D341Med (cell line): ENCODE measurements around the gene PDXP.

Experiments
- DNase-seq: peaks from one replicate; pipeline ENCODE4 v3.0.0; 2012; ENCODE audit warnings: low spot score

The PDXP gene

DNA sequence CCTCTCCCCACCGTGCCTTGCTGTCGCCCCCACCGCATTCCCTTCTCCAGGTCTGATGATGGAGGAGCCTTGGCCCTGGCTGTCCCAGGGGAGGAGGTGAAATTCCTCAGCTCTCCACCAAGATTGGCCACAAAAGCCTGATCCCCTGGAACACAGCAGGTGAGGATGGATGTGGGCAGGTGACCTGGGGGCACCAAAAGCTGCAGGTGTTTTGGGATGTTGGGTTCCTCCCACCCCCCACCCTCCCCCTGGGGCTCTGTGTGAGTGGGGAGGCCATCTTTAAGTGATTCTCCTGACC is 39.0 kb downstream of the PDXP start:
- DNase-seq: no peak

DNA sequence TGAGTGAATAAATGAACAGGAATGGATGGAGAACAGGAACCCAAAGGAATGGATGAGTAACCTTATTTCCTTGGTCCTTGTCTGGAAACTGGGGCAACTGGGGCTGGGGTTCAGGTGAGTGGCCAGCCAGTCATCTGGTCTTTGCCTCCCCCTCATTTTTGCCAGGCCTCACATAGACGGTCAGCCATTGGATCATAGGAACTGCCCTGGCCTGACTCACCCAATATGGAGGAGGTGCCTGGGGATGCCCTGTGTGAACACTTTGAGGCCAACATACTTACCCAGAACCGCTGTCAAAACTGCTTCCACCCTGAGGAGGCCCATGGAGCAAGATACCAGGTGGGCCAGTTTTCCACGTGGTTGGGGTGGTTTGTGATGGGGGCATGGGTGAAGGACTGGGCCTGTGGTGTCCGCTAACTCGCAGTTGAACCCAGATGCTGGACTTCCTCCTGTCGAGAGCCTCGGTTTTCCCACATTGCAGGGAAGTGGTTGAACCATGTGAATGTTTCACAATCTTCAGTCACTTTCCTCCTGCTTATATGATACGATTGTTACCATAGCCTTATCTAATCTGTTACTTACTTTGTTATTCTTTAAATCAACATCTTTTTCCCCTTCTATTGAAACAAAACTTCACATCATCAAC is 42.7 kb downstream of the PDXP start:
- no peak for DNase-seq

DNA sequence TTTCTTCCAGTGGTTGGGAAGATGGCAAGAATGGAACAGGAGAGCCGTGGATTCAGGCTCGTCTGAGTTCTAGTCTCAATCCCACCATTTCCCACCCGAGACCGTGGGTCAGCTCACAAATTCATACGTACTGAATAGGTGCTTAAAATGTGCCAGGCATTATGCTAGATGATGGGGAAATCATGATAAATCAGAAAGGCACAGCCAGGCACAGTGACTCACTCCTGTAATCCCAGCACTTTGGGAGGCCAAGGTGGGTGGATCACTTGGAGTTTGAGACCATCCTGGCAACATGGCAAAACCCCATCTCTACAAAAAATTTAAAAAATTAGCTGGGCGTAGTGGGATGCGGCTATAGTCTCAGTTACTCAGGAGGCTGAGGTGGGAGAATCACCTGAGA is 45.4 kb downstream of the PDXP start:
- no peak for DNase-seq

DNA sequence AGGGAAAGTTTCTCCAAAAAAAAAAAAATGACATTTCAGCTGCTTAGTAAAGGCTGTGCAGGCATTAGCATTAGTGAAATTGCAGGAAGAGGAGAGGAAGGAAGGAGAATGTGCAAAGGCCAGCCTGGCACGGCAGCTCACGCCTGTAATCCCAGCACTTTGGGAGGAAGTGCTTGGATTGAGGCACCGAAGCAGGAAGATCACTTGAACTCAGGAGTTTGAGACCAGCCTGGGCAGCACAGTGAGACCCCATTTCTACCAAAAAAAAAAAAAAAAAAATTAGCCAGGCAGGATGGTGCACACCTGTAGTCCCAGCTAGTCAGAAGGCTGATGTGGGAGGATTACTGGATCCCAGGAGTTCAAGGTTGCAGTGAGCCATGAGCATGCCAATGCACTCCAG is 46.1 kb downstream of the PDXP start:
- DNase-seq: no peak

DNA sequence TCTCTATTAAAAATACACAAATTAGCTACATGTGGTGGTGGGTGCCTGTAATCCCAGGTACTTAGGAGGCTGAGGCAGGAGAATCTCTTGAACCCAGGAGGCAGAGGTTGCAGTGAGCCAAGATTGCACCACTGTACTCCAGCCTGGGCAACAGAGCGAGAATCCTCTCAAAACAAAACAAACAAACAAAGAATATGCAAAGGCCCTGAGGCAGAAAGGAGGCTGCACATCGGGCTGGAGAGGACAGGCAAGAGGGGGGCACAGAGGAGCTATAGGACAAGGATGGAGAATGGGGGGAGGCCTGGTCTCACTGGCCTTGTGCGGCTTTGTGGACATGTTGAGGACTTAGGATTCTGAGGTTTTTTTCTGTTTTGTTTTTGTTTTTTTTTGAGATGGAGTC is 46.7 kb downstream of the PDXP start:
- no peak for DNase-seq

DNA sequence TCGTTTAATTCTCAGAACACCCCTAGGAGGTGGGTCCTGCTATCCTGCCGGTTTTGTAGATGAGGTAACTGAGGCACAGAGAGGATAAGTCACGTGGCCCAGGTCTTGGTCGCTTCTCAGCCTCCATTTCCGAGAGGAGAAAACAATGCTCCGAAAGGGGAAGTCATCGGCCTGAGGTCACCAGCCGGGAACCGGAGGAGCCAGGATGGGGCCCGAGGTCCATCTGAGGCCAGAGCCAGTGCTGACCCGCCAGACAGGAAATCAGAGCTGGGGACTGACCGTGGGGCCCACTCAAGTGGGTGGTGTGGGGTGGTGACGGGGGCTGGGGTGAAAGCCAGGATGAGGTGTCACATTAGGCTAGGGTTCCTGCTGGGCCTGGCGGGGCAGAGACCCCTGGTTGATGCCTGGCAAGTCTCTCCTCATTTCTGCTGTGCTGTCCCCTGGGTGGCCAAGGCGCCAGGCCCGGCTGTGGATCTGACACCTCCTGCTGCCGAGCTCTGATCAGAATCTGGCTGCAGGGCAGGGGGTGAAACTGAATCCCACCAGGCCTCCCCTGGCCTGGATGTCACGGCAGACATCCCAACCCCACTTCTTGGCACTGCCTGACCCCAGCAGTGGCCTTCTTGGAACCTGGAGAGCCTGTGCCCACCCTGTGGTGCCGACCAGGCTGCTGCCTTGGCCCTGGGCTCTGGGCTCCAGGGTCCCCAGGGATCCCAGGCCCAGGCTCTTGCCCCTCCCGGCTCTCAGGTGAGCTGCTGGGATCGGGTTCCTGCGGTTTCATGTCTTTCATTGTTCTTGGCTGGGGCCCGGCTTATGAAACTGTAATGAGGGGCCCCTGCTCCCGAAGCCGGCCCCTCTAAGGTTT is 50.3 kb downstream of the PDXP start:
- no peak for DNase-seq

DNA sequence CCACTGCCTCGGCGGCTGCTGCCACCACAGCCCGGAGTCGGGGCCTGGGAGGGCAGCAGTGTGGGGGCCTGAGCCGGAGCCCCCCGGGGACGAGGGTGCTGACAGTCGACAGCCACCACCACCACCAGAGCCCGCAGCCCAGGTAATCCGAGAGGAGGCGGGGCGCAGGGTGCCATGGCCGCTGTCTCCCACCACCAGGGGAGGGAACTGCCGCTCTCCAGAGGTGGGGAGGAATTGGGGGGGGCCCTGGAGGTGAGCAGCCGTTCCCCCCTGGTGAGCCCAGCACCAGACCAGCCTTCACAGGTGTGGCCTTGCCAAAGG is 50.9 kb downstream of the PDXP start:
- DNase-seq: no peak

DNA sequence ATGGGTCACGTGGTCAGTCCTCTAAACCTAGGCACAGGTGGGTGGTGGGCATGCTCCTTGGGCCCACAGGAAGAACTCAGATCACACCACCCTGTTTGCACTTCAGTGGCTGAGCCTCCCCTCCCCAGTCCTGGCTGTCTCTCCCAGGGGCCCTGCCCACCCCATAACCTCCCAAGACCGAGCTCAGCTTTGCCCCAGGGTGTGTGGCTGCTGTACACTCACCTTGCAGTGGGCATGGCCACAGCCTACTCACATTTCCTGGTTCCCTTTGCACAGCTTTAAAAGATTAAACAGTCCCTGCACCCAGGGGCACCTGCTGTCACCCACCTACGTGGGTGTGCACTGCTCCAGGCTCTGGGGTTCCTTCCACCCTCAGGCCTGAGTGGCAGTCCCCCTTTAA is 52.2 kb downstream of the PDXP start:
- DNase-seq: no peak

DNA sequence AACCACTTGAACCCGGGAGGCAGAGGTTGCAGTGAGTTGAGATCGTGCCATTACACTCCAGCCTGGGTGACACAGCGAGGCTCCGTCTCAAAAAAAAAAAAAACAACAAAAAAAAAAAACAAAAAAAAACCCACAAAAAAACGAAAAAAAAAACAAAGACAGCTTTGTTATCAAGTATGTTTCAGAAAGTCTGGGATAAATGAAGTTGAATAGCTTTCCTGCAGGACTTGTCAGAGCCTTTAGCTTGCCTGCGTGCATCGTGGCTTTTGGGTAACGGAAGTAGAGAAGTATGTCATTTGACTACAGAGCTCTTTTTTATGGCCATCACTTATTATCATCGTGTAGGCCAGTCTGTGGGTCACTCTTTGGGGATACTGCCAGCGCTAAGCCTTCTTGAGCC is 53.0 kb downstream of the PDXP start:
- no peak for DNase-seq

DNA sequence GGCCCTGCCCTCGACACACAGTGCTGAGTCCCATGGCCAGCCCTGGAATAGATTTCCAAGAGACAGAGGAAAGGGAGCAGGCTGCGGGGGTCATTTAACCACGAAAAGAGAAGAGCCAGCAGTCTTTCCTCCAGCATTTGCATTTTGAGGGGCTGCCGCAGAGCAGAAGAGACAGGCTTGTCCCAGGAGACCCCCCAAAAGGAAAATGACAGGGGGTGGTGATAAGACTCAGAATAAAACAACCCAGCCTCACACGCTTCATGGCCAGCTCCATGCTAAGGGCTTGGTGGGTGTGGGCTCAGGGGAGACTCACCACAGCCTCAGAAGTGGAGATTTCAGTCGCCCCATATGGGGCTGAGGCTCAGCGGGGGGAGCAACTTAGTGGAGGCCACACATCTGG is 55.2 kb downstream of the PDXP start:
- no peak for DNase-seq

DNA sequence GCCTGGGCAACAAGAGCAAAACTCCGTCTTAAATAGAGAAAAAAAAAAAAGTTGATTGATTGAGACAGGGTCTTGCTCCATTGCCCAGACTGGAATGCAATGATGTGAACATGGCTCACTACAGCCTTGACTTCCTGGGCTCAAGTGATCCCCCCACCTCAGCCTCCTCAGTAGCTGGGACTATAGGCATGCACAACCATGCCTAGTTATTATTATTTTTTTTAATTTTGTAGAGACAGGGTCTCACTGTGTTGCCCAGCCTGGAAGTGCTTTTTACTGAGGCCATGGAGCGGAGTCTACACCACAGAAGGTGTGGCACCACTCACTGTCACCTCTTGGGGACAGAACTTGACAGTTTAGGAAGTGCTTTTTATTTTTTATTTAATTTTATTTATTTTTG is 56.1 kb downstream of the PDXP start:
- no peak for DNase-seq

DNA sequence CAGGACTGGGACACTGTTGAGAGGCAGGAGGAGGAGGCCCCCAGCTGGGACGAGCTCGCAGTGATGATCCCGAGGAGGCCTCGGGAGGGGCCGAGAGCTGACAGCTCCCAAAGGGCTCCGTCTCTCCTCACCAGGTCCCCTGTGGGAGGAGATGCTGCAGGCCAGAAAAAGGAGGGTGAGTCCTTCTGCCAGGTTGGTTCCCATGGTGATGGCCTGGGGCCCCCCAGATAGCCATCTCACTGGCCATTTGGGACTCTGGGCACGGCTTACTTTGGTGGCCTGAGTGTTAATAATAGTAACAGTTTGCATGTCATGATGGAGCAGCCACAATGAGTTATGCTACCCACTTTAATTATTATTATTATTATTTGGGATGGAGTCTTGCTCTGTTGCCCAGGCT is 57.2 kb downstream of the PDXP start:
- no peak for DNase-seq
